Uterus (tissue), 2 donors: ENCODE data around the gene VCL.

Experiments used
- POLR2A ChIP-seq, 2 donors: fragments of 450-650 bp; IDR thresholded peaks; one replicate each; pipeline ENCODE4 v1.6.1; 2016; ENCODE audit warnings: antibody characterized with exemption in 2 of 2, mild to moderate bottlenecking in 1 of 2, moderate library complexity in 1 of 2
- TF ChIP-seq, protein P1 (sequence below), 4 experiments: fragments of 200-600 bp in 2 of 4; fragments of 450-650 bp in 2 of 4; sonication (generic) in 2 of 4; IDR thresholded peaks; one replicate each; pipeline ENCODE4 v1.5.1; 2016 to 2019; ENCODE audit warnings: antibody characterized with exemption in 4 of 4, mild to moderate bottlenecking in 2 of 4, moderate library complexity in 1 of 4

DNA sequence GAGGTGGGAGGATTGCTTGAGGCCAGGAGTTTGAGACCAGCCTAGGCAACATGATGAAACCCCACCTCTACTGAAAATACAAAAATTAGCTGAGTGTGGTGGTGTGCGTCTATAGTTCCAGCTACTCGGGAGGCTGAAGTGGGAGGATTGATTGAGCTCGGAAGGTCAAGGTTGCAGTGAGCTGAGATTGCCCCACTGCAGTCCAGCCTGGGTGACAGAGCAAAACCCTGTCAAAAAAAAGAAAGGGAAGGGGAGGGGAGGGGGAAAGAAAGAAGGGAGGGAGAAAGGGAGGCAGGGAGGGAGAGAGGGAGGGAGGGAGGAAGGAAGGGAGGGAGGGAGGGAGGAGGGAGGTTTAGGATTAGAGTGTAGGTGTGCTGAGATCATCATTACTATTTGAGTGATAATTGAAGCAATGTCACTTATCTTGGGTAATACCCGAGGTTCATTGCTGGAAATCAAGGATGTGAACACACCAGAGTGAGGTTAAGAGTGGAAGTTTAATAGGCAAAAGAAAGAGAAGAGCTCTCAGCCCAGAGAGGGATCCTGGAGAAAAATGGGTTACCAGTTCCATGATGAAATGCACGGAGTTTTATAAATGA, 27.6 kb downstream of the VCL start:
- TF ChIP-seq, protein P1, sequence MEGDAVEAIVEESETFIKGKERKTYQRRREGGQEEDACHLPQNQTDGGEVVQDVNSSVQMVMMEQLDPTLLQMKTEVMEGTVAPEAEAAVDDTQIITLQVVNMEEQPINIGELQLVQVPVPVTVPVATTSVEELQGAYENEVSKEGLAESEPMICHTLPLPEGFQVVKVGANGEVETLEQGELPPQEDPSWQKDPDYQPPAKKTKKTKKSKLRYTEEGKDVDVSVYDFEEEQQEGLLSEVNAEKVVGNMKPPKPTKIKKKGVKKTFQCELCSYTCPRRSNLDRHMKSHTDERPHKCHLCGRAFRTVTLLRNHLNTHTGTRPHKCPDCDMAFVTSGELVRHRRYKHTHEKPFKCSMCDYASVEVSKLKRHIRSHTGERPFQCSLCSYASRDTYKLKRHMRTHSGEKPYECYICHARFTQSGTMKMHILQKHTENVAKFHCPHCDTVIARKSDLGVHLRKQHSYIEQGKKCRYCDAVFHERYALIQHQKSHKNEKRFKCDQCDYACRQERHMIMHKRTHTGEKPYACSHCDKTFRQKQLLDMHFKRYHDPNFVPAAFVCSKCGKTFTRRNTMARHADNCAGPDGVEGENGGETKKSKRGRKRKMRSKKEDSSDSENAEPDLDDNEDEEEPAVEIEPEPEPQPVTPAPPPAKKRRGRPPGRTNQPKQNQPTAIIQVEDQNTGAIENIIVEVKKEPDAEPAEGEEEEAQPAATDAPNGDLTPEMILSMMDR (IDR thresholded peaks at IDR 0.05), result no peak
- TF ChIP-seq POLR2A (IDR thresholded peaks at IDR 0.05), result no peak
